ENCODE measurements around the gene MAD1L1.

MAD1L1 gene

GRCh38 chr7:1873857-1874589, 358.7 kb downstream of the MAD1L1 start:
- peaks cover 8% of the 10 kb centered on the region for H3K27me3 Mint-ChIP-seq (ENCODE audit: low read depth, poor library complexity)
- no peak for TF ChIP-seq CTCF (IDR thresholded peaks at IDR 0.05)
- H3K4me1 Mint-ChIP-seq, result peaks cover 32% of the 10 kb centered on the region
- DNase-seq, result no peak
- H3K4me3 Mint-ChIP-seq, result no peak overlapping the region
- peaks cover 27% of the 10 kb centered on the region for H3K9me3 Mint-ChIP-seq
- no peak overlapping the region for H3K27ac Mint-ChIP-seq
- peaks cover 16% of the 10 kb centered on the region for H3K36me3 Mint-ChIP-seq (ENCODE audit: low read depth)

GRCh38 chr7:1873421-1873820, 359.3 kb downstream of the MAD1L1 start:
- Mint-ChIP-seq H3K27me3 (ENCODE audit: low read depth, poor library complexity) (peaks cover 8% of the 10 kb centered on the region), H3K4me3 (no peak overlapping the region), H3K4me1 (peaks cover 32% of the 10 kb centered on the region), H3K27ac (no peak overlapping the region), H3K36me3 (ENCODE audit: low read depth) (peaks cover 10% of the 10 kb centered on the region), H3K9me3 (peaks cover 21% of the 10 kb centered on the region)
- no peak for DNase-seq
- TF ChIP-seq CTCF (IDR thresholded peaks at IDR 0.05), result no peak

GRCh38 chr7:1873070-1873405, 359.7 kb downstream of the MAD1L1 start:
- TF ChIP-seq CTCF (IDR thresholded peaks at IDR 0.05), result no peak
- Mint-ChIP-seq H3K36me3 (ENCODE audit: low read depth) (peaks cover 6% of the 10 kb centered on the region), H3K9me3 (peaks cover 17% of the 10 kb centered on the region), H3K27ac (no peak overlapping the region), H3K4me3 (no peak overlapping the region), H3K4me1 (peaks cover 32% of the 10 kb centered on the region), H3K27me3 (ENCODE audit: low read depth, poor library complexity) (peaks cover 8% of the 10 kb centered on the region)
- no peak for DNase-seq

GRCh38 chr7:1872191-1873069, 360.3 kb downstream of the MAD1L1 start:
- no peak for DNase-seq
- H3K4me1 Mint-ChIP-seq, result peaks cover 32% of the 10 kb centered on the region
- TF ChIP-seq CTCF (IDR thresholded peaks at IDR 0.05), result no peak
- no peak overlapping the region for H3K4me3 Mint-ChIP-seq
- peaks cover under 1% of the 10 kb centered on the region for H3K36me3 Mint-ChIP-seq (ENCODE audit: low read depth)
- H3K27me3 Mint-ChIP-seq (ENCODE audit: low read depth, poor library complexity), result peaks cover 8% of the 10 kb centered on the region
- no peak overlapping the region for H3K27ac Mint-ChIP-seq
- peaks cover 11% of the 10 kb centered on the region for H3K9me3 Mint-ChIP-seq

GRCh38 chr7:1869452-1870130, 363.2 kb downstream of the MAD1L1 start:
- no peak for TF ChIP-seq CTCF (IDR thresholded peaks at IDR 0.05)
- no peaks in the 10 kb centered on the region for H3K36me3 Mint-ChIP-seq (ENCODE audit: low read depth)
- no peak for DNase-seq
- no peak overlapping the region for H3K4me3 Mint-ChIP-seq
- H3K9me3 Mint-ChIP-seq, result peaks cover 11% of the 10 kb centered on the region
- H3K27ac Mint-ChIP-seq, result no peak overlapping the region
- H3K27me3 Mint-ChIP-seq (ENCODE audit: low read depth, poor library complexity), result peaks cover 8% of the 10 kb centered on the region
- H3K4me1 Mint-ChIP-seq, result peaks cover 32% of the 10 kb centered on the region

All from nephron progenitor cell (in vitro differentiated cells).